Measurements from ENCODE around the gene SMCO3. TPM values are rescaled to one million over a fixed set of nuclear protein-coding genes. Genes with fewer than 3 reads are reported as not detected.

SMCO3 gene
- total and polyA plus RNA-seq, 2 of the 13 experiments (the other 11 are each of a cell fraction or from before 2014, with no cell fraction given) = 0.29 to 0.42 TPM

GRCh38 chr12:14774074-14774905 is 39.7 kb downstream of the SMCO3 start (continued):
- TF ChIP-seq ZNF770 (CRISPR knock-in tag; IDR thresholded peaks at IDR 0.05) (0 out of 2 replicates have a peak, but pooled peaks have one; percentile 9), PAXIP1 (CRISPR knock-in tag; conservative IDR thresholded peaks at IDR 0.05) (no peak), JUND (CRISPR knock-in tag; IDR thresholded peaks at IDR 0.05) (no peak), REST (IDR thresholded peaks at IDR 0.05; ENCODE audit: borderline replicate concordance in 1 of 2, low read depth in 1 of 2, low read length in 2 of 2) (no peak), ATF1 (CRISPR knock-in tag; IDR thresholded peaks at IDR 0.05) (no peak), SMYD3 (CRISPR knock-in tag; IDR thresholded peaks at IDR 0.05) (no peak), ZFP90 (CRISPR knock-in tag; IDR thresholded peaks at IDR 0.05; ENCODE audit: borderline replicate concordance) (no peak), RARA (CRISPR knock-in tag; IDR thresholded peaks at IDR 0.05) (no peak), ZNF776 (CRISPR knock-in tag; IDR thresholded peaks at IDR 0.05) (no peak), ZFX (CRISPR knock-in tag; IDR thresholded peaks at IDR 0.05; ENCODE audit: low read depth) (peak; percentile 40; the same call in 1 of the 2 replicates), ZNF761 (CRISPR knock-in tag; conservative IDR thresholded peaks at IDR 0.05) (no peak), ZFP62 (CRISPR knock-in tag; IDR thresholded peaks at IDR 0.05) (no peak), PHF21A (CRISPR knock-in tag; IDR thresholded peaks at IDR 0.05) (0 out of 2 replicates have a peak, but pooled peaks have one; percentile 20), ZC3H4 (CRISPR knock-in tag; IDR thresholded peaks at IDR 0.05; ENCODE audit: borderline replicate concordance) (no peak), ZBTB26 (CRISPR knock-in tag; IDR thresholded peaks at IDR 0.05; ENCODE audit: borderline replicate concordance) (peak; percentile 28; the same call in 1 of the 2 replicates)
